Measurements from ENCODE around the gene FOXL2NB.

The FOXL2NB gene

DNA sequence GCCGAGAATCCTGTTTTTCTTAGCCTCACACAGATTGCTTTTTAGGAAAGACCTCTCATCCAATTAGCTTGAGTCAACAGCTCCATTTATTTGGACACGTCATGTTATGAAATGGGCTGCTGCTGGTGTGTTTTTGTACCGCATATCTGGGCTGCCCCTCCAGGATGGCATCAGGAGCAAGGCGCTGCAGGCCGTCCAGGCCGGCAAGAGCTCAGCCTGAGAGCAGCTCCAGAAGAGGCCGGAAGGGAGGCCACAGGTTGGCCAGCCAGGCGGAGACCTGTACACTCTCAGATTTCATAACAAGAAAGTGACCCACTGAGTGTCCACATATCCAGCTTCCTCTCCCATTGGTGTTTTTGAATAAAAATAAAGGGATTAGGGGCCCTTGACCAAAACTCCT is 28.3 kb downstream of the FOXL2NB start:
- no peak overlapping the region for H3K4me3 ChIP-seq (ENCODE audit: low read depth in 1 of 2, low read length in 2 of 2)
- H3K36me3 ChIP-seq (ENCODE audit: insufficient read depth, low read length): no peaks in the 10 kb centered on the region
- H3K9ac ChIP-seq (ENCODE audit: low read depth, low read length): no peak overlapping the region
- H3K9me3 ChIP-seq (ENCODE audit: insufficient read depth, low read length, severe bottlenecking): no peaks in the 10 kb centered on the region
- H3K27me3 ChIP-seq (ENCODE audit: insufficient read depth, low read length, poor library complexity): no peaks in the 10 kb centered on the region
- H3K27ac ChIP-seq (ENCODE audit: low read length): no peak overlapping the region
- no peaks in the 10 kb centered on the region for H3K79me2 ChIP-seq (ENCODE audit: insufficient read depth, low read length)
- no peak overlapping the region for H2AFZ ChIP-seq (ENCODE audit: low read depth, low read length)
- ATAC-seq (ENCODE audit: insufficient read depth, low read depth): no peak
- no peak for DNase-seq
- no peak for TF ChIP-seq EZH2 (IDR thresholded peaks at IDR 0.05; ENCODE audit: borderline replicate concordance, low read depth, low read length, severe bottlenecking)
- TF ChIP-seq, protein P1, sequence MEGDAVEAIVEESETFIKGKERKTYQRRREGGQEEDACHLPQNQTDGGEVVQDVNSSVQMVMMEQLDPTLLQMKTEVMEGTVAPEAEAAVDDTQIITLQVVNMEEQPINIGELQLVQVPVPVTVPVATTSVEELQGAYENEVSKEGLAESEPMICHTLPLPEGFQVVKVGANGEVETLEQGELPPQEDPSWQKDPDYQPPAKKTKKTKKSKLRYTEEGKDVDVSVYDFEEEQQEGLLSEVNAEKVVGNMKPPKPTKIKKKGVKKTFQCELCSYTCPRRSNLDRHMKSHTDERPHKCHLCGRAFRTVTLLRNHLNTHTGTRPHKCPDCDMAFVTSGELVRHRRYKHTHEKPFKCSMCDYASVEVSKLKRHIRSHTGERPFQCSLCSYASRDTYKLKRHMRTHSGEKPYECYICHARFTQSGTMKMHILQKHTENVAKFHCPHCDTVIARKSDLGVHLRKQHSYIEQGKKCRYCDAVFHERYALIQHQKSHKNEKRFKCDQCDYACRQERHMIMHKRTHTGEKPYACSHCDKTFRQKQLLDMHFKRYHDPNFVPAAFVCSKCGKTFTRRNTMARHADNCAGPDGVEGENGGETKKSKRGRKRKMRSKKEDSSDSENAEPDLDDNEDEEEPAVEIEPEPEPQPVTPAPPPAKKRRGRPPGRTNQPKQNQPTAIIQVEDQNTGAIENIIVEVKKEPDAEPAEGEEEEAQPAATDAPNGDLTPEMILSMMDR (IDR thresholded peaks at IDR 0.05; ENCODE audit: borderline replicate concordance, extremely low read depth, low read length, poor library complexity, severe bottlenecking): no peak
- no peaks in the 10 kb centered on the region for H3K4me1 ChIP-seq (ENCODE audit: insufficient read depth, low read length)
- no peak overlapping the region for H3K4me2 ChIP-seq (ENCODE audit: insufficient read depth, low read length)
- H4K20me1 ChIP-seq (ENCODE audit: insufficient read depth, low read length): no peaks in the 10 kb centered on the region

DNA sequence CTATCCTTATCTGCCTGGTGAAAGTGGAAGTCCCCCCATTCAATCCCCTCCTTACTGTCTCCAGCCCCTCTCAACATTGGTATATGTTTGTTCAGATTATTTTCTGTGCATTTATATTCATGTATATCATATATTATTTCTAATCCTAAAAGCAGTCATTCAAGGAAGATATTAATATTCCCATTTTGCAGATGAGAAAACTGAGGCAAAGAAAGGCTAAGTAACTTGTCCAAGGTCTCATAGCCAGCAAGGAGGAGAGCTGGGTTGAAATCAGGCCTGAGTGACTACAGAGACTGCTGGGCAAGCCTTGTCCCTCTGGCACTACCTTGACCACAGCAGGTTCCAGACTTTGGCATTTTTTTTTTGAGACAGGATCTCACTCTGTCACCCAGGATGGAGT is 29.0 kb downstream of the FOXL2NB start:
- H3K36me3 ChIP-seq (ENCODE audit: insufficient read depth, low read length): no peaks in the 10 kb centered on the region
- no peak overlapping the region for H3K27ac ChIP-seq (ENCODE audit: low read length)
- H3K27me3 ChIP-seq (ENCODE audit: insufficient read depth, low read length, poor library complexity): no peaks in the 10 kb centered on the region
- no peak overlapping the region for H3K9ac ChIP-seq (ENCODE audit: low read depth, low read length)
- no peak overlapping the region for H3K4me2 ChIP-seq (ENCODE audit: insufficient read depth, low read length)
- TF ChIP-seq, protein P1 (IDR thresholded peaks at IDR 0.05; ENCODE audit: borderline replicate concordance, extremely low read depth, low read length, poor library complexity, severe bottlenecking): no peak
- no peak for TF ChIP-seq EZH2 (IDR thresholded peaks at IDR 0.05; ENCODE audit: borderline replicate concordance, low read depth, low read length, severe bottlenecking)
- no peak overlapping the region for H2AFZ ChIP-seq (ENCODE audit: low read depth, low read length)
- H3K9me3 ChIP-seq (ENCODE audit: insufficient read depth, low read length, severe bottlenecking): no peaks in the 10 kb centered on the region
- DNase-seq (no peak), ATAC-seq (ENCODE audit: insufficient read depth, low read depth) (no peak)
- H4K20me1 ChIP-seq (ENCODE audit: insufficient read depth, low read length): no peaks in the 10 kb centered on the region
- no peak overlapping the region for H3K4me3 ChIP-seq (ENCODE audit: low read depth in 1 of 2, low read length in 2 of 2)
- no peaks in the 10 kb centered on the region for H3K4me1 ChIP-seq (ENCODE audit: insufficient read depth, low read length)
- H3K79me2 ChIP-seq (ENCODE audit: insufficient read depth, low read length): no peaks in the 10 kb centered on the region

DNA sequence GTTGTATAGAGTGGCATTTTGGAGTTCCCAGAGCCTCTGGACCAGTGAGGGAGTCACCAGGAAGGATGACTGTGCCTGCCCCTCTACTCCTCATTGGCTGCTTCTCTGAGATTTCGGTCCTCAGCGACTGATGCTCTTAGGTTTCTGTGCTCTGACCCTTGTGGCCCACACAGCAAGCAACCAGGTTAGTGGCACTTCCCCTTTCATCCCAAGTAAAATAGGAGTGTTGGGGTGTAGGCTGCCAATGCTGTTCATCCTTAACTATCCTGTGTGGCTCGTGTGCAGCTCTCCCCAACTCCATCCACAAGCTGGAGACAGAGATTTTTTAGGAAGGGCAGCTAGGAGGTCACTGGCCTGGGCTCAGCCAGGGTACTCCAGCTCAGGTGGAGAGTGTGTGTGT is 37.8 kb downstream of the FOXL2NB start:
- Histone ChIP-seq H3K4me1 (ENCODE audit: insufficient read depth, low read length) (no peaks in the 10 kb centered on the region), H3K4me2 (ENCODE audit: insufficient read depth, low read length) (no peak overlapping the region), H3K4me3 (ENCODE audit: low read depth in 1 of 2, low read length in 2 of 2) (no peak overlapping the region), H3K27me3 (ENCODE audit: insufficient read depth, low read length, poor library complexity) (no peaks in the 10 kb centered on the region), H3K27ac (ENCODE audit: low read length) (no peak overlapping the region), H2AFZ (ENCODE audit: low read depth, low read length) (no peak overlapping the region), H3K36me3 (ENCODE audit: insufficient read depth, low read length) (no peaks in the 10 kb centered on the region), H3K9me3 (ENCODE audit: insufficient read depth, low read length, severe bottlenecking) (no peaks in the 10 kb centered on the region), H3K9ac (ENCODE audit: low read depth, low read length) (no peak overlapping the region), H4K20me1 (ENCODE audit: insufficient read depth, low read length) (no peaks in the 10 kb centered on the region), H3K79me2 (ENCODE audit: insufficient read depth, low read length) (no peaks in the 10 kb centered on the region)
- TF ChIP-seq, protein P1 (IDR thresholded peaks at IDR 0.05; ENCODE audit: borderline replicate concordance, extremely low read depth, low read length, poor library complexity, severe bottlenecking): no peak
- TF ChIP-seq EZH2 (IDR thresholded peaks at IDR 0.05; ENCODE audit: borderline replicate concordance, low read depth, low read length, severe bottlenecking): no peak
- no peak for ATAC-seq (ENCODE audit: insufficient read depth, low read depth)
- DNase-seq: no peak

DNA sequence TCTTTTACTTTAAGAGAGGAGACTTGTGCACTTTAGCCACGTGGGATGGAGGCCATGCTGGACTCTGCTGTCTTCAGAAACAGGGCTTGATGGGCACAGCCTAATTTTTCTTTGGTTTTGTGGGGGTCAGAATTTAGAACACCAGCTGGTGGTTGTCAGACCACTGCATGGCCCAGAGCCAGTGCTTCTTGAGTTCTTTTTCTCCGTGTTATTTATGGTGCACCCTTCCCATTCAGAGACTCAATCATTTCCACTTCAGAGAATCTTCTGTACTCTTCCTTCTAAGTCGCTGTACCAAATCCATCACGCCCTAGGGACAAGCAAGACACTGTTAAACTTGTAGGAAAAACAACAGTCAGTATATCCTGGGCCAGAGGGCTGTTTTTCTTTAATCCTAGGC is 38.9 kb downstream of the FOXL2NB start:
- DNase-seq: no peak
- H3K27ac ChIP-seq (ENCODE audit: low read length): no peak overlapping the region
- H3K4me1 ChIP-seq (ENCODE audit: insufficient read depth, low read length): no peaks in the 10 kb centered on the region
- H3K9me3 ChIP-seq (ENCODE audit: insufficient read depth, low read length, severe bottlenecking): no peaks in the 10 kb centered on the region
- no peak for ATAC-seq (ENCODE audit: insufficient read depth, low read depth)
- H2AFZ ChIP-seq (ENCODE audit: low read depth, low read length): no peak overlapping the region
- no peak for TF ChIP-seq EZH2 (IDR thresholded peaks at IDR 0.05; ENCODE audit: borderline replicate concordance, low read depth, low read length, severe bottlenecking)
- TF ChIP-seq, protein P1 (IDR thresholded peaks at IDR 0.05; ENCODE audit: borderline replicate concordance, extremely low read depth, low read length, poor library complexity, severe bottlenecking): no peak
- no peak overlapping the region for H3K4me2 ChIP-seq (ENCODE audit: insufficient read depth, low read length)
- H3K27me3 ChIP-seq (ENCODE audit: insufficient read depth, low read length, poor library complexity): no peaks in the 10 kb centered on the region
- H3K4me3 ChIP-seq (ENCODE audit: low read depth in 1 of 2, low read length in 2 of 2): no peak overlapping the region
- no peaks in the 10 kb centered on the region for H3K79me2 ChIP-seq (ENCODE audit: insufficient read depth, low read length)
- no peaks in the 10 kb centered on the region for H4K20me1 ChIP-seq (ENCODE audit: insufficient read depth, low read length)
- H3K9ac ChIP-seq (ENCODE audit: low read depth, low read length): no peak overlapping the region
- H3K36me3 ChIP-seq (ENCODE audit: insufficient read depth, low read length): no peaks in the 10 kb centered on the region
